Liver (tissue), 9 donors: ENCODE results near the gene CHPT1. TPM values are rescaled to one million over a fixed set of nuclear protein-coding genes. Genes with fewer than 3 reads are reported as not detected.

Experiments used
- DNase-seq: peaks from one replicate; pipeline ENCODE4 v3.0.0-alpha.2; 2017; ENCODE audit warnings: low spot score
- H3K27ac ChIP-seq, 2 donors: one replicate each; pipeline ENCODE4 v1.7.0; 2013; ENCODE audit warnings: inconsistent platforms in 2 of 2, low read length in 2 of 2, control low read depth in 1 of 2, low read depth in 1 of 2, mild to moderate bottlenecking in 1 of 2
- H3K27me3 ChIP-seq, 4 donors: one replicate each; pipeline versions ENCODE4 v1.6.1 to v1.7.0; 2013; ENCODE audit warnings: low read length in 3 of 4, inconsistent platforms in 1 of 4, mild to moderate bottlenecking in 1 of 4, moderate library complexity in 1 of 4; ENCODE audit not compliant: control insufficient read depth in 4 of 4, insufficient read depth in 4 of 4
- H3K36me3 ChIP-seq, 4 donors: one replicate each; pipeline versions ENCODE4 v1.6.1 to v1.7.0; 2013; ENCODE audit warnings: low read length in 3 of 4, mild to moderate bottlenecking in 3 of 4, low read depth in 1 of 4, moderate library complexity in 1 of 4; ENCODE audit not compliant: control insufficient read depth in 4 of 4, insufficient read depth in 3 of 4
- H3K4me1 ChIP-seq, 4 donors: one replicate each; pipeline versions ENCODE4 v1.6.1 to v1.7.0; 2013; ENCODE audit warnings: low read length in 3 of 4, mild to moderate bottlenecking in 3 of 4, moderate library complexity in 1 of 4; ENCODE audit not compliant: control insufficient read depth in 4 of 4, insufficient read depth in 4 of 4
- H3K4me3 ChIP-seq, 3 donors: one replicate each; pipeline versions ENCODE4 v1.6.1 to v1.7.0; 2013; ENCODE audit warnings: low read length in 3 of 3, control low read depth in 1 of 3, low read depth in 1 of 3, mild to moderate bottlenecking in 1 of 3
- H3K9ac ChIP-seq, 2 donors: one replicate each; pipeline ENCODE4 v1.7.0; 2013; ENCODE audit warnings: low read length in 2 of 2, mild to moderate bottlenecking in 2 of 2, moderate library complexity in 2 of 2, control low read depth in 1 of 2, low read depth in 1 of 2
- H3K9me3 ChIP-seq, 4 donors: one replicate each; pipeline versions ENCODE4 v1.6.1 to v1.7.0; 2013; ENCODE audit warnings: low read length in 3 of 4; ENCODE audit not compliant: control insufficient read depth in 4 of 4
- ATF3 ChIP-seq: IDR thresholded peaks from 2 replicates; pipeline ENCODE4 v1.6.1; 2016; ENCODE audit warnings: antibody characterized with exemption
- CTCF ChIP-seq: fragments of 150-350 bp; IDR thresholded peaks from 2 replicates; pipeline ENCODE4 v1.5.1; 2017; ENCODE audit warnings: improper control_type of control experiment, low read depth, low read length; ENCODE audit not compliant: missing input control
- EGR1 ChIP-seq, 2 donors: IDR thresholded peaks; 2 replicates each; pipeline ENCODE4 v1.6.1; 2016 to 2018; ENCODE audit warnings: antibody characterized with exemption in 2 of 2, low read depth in 2 of 2
- FOXA1 ChIP-seq: IDR thresholded peaks from 2 replicates; pipeline ENCODE4 v1.6.1; 2016; ENCODE audit warnings: antibody characterized with exemption
- FOXA2 ChIP-seq: IDR thresholded peaks from 2 replicates; pipeline ENCODE4 v1.6.1; 2016; ENCODE audit warnings: antibody characterized with exemption
- GABPA ChIP-seq, 2 donors: IDR thresholded peaks in 1 of 2; conservative IDR thresholded peaks in 1 of 2; 2 replicates each; pipeline ENCODE4 v1.6.1; 2016; ENCODE audit warnings: antibody characterized with exemption in 2 of 2, mild to moderate bottlenecking in 1 of 2, moderate library complexity in 1 of 2
- HNF4A ChIP-seq, 2 donors: conservative IDR thresholded peaks; 2 replicates each; pipeline ENCODE4 v1.6.1; 2016; ENCODE audit warnings: antibody characterized with exemption in 2 of 2, mild to moderate bottlenecking in 2 of 2
- HNF4G ChIP-seq: IDR thresholded peaks from 2 replicates; pipeline ENCODE4 v1.6.1; 2016; ENCODE audit warnings: antibody characterized with exemption
- JUND ChIP-seq, 2 donors: IDR thresholded peaks; 2 replicates each; pipeline ENCODE4 v1.6.1; 2016; ENCODE audit warnings: antibody characterized with exemption in 2 of 2
- NR2F2 ChIP-seq: IDR thresholded peaks from 2 replicates; pipeline ENCODE4 v1.6.1; 2016; ENCODE audit warnings: antibody characterized with exemption
- RAD21 ChIP-seq, 2 donors: IDR thresholded peaks; 2 replicates each; pipeline ENCODE4 v1.6.1; 2016; ENCODE audit warnings: antibody characterized with exemption in 2 of 2, mild to moderate bottlenecking in 2 of 2
- SP1 ChIP-seq: IDR thresholded peaks from 2 replicates; pipeline ENCODE4 v1.6.1; 2018; ENCODE audit warnings: antibody characterized with exemption, mild to moderate bottlenecking
- TAF1 ChIP-seq: conservative IDR thresholded peaks from 2 replicates; pipeline ENCODE4 v1.6.1; 2016; ENCODE audit warnings: antibody characterized with exemption, mild to moderate bottlenecking
- YY1 ChIP-seq: IDR thresholded peaks from 2 replicates; pipeline ENCODE4 v1.6.1; 2016; ENCODE audit warnings: antibody characterized with exemption, mild to moderate bottlenecking
- WGBS: extraction: QIAGEN DNeasy Blood & Tissue Kit; methylation state at CpG from one replicate; pipeline ENCODE4 v1.1.7; 2013; 5-methylcytosine and 5-hydroxymethylcytosine counted together
- polyA plus RNA-seq, 2 donors: library from polyadenylated mRNA; stranded (reverse) in 1 of 2; unstranded in 1 of 2; fragments of 200-250 nt in 1 of 2; fragments of >200 nt in 1 of 2; fragmentation: Nextera tagmentation in 1 of 2; extraction: Ambion mirVana in 1 of 2; gene quantifications; one replicate each; pipeline versions ENCODE4 v1.2.1 to v1.2.3, GENCODE V29; 2013 to 2015
- total RNA-seq, 2 donors: library from RNA; depleted of rRNA; stranded (reverse); fragments of >200 nt; gene quantifications; one replicate each; pipeline ENCODE4 v1.2.3, GENCODE V29; 2014
- TF ChIP-seq, protein P1 (sequence below): IDR thresholded peaks from 2 replicates; pipeline ENCODE4 v1.6.1; 2016; ENCODE audit warnings: antibody characterized with exemption
- TF ChIP-seq, protein P2 (sequence below): IDR thresholded peaks from 2 replicates; pipeline ENCODE4 v1.6.1; 2016; ENCODE audit warnings: antibody characterized with exemption, mild to moderate bottlenecking
- TF ChIP-seq, protein P3 (sequence below): IDR thresholded peaks from 2 replicates; pipeline ENCODE4 v1.6.1; 2016; ENCODE audit warnings: antibody characterized with exemption
- donor health status: healthy.
- donor health status: healthy.
- donor health status: healthy.
- donor health status: healthy.
- donor health status: healthy.

CHPT1 gene
- total and polyA plus RNA-seq, 4 donors: 51.5 to 96.6 (median 61.7) TPM

DNA sequence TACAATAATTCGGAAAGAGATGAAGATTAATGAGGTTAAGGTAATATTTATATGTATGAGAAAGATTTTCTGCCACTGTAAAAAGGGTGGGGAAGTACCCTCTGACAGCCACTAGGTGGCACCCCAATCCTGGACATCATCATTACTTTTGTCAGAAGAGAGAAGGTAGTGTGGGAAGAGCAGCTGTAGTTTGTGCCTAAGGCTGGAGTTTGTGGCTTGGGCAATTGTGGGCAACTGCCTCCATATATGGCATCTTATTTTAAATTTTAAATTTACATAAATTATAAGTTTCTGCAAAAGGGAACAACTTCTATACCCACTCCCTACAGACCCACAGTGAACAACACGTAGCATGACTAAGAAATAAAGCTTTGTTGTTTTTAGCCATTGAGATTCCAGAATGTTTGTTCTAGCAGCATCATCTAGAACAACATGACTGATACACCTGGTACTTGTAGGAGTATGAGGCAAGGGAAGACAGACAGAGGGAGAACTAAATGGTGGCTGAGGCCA is 76.3 kb downstream of the CHPT1 start:
- H3K9ac ChIP-seq: no peak overlapping the region
- H3K4me1 ChIP-seq: no peaks in the 10 kb centered on the region
- no peaks in the 10 kb centered on the region for H3K9me3 ChIP-seq
- peak; percentile 67 for DNase-seq
- H3K4me3 ChIP-seq: no peak overlapping the region
- H3K36me3 ChIP-seq: peaks cover 0 to 2% (median 0%) of the 10 kb centered on the region in 4 donors
- TF ChIP-seq, protein P1, sequence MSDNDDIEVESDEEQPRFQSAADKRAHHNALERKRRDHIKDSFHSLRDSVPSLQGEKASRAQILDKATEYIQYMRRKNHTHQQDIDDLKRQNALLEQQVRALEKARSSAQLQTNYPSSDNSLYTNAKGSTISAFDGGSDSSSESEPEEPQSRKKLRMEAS: no peak
- TF ChIP-seq RAD21 (IDR thresholded peaks at IDR 0.05) (peak; percentile 95 to 96), CTCF (peak; percentile 99), FOXA1 (no peak), NR2F2 (no peak), YY1 (no peak), JUND (IDR thresholded peaks at IDR 0.05) (no peak), FOXA2 (no peak), GABPA (IDR thresholded peaks at IDR 0.05 in 1 of 2, conservative IDR thresholded peaks at IDR 0.05 in 1 of 2) (no peak), HNF4G (no peak), HNF4A (conservative IDR thresholded peaks at IDR 0.05) (no peak), SP1 (no peak), ATF3 (no peak), TAF1 (no peak), EGR1 (IDR thresholded peaks at IDR 0.05; ENCODE audit: low read depth in 2 of 2) (no peak)
- TF ChIP-seq, protein P2, sequence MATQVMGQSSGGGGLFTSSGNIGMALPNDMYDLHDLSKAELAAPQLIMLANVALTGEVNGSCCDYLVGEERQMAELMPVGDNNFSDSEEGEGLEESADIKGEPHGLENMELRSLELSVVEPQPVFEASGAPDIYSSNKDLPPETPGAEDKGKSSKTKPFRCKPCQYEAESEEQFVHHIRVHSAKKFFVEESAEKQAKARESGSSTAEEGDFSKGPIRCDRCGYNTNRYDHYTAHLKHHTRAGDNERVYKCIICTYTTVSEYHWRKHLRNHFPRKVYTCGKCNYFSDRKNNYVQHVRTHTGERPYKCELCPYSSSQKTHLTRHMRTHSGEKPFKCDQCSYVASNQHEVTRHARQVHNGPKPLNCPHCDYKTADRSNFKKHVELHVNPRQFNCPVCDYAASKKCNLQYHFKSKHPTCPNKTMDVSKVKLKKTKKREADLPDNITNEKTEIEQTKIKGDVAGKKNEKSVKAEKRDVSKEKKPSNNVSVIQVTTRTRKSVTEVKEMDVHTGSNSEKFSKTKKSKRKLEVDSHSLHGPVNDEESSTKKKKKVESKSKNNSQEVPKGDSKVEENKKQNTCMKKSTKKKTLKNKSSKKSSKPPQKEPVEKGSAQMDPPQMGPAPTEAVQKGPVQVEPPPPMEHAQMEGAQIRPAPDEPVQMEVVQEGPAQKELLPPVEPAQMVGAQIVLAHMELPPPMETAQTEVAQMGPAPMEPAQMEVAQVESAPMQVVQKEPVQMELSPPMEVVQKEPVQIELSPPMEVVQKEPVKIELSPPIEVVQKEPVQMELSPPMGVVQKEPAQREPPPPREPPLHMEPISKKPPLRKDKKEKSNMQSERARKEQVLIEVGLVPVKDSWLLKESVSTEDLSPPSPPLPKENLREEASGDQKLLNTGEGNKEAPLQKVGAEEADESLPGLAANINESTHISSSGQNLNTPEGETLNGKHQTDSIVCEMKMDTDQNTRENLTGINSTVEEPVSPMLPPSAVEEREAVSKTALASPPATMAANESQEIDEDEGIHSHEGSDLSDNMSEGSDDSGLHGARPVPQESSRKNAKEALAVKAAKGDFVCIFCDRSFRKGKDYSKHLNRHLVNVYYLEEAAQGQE: no peak
- TF ChIP-seq, protein P3, sequence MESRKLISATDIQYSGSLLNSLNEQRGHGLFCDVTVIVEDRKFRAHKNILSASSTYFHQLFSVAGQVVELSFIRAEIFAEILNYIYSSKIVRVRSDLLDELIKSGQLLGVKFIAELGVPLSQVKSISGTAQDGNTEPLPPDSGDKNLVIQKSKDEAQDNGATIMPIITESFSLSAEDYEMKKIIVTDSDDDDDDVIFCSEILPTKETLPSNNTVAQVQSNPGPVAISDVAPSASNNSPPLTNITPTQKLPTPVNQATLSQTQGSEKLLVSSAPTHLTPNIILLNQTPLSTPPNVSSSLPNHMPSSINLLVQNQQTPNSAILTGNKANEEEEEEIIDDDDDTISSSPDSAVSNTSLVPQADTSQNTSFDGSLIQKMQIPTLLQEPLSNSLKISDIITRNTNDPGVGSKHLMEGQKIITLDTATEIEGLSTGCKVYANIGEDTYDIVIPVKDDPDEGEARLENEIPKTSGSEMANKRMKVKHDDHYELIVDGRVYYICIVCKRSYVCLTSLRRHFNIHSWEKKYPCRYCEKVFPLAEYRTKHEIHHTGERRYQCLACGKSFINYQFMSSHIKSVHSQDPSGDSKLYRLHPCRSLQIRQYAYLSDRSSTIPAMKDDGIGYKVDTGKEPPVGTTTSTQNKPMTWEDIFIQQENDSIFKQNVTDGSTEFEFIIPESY: no peak
- H3K27me3 ChIP-seq: no peaks in the 10 kb centered on the region
- no peak overlapping the region for H3K27ac ChIP-seq
- 47% methylated on average over 2 of the region's 2 CpGs for WGBS
